HG03354 (cell line): Measurements from ENCODE around the gene RIBC2.
"Not testable (repeated sequence)": the region's sequence is repeated elsewhere in the genome, so short reads cannot be mapped to it uniquely, and the experiment has no call there.

Experiments used
- ATAC-seq: cut with Tn5 transposase; IDR thresholded peaks from one replicate; pipeline ENCODE4 v1.9.1; 2021; ENCODE audit warnings: mild to moderate bottlenecking; ENCODE audit not compliant: unreplicated experiment, poor library complexity, severe bottlenecking

Gene RIBC2, protein sequence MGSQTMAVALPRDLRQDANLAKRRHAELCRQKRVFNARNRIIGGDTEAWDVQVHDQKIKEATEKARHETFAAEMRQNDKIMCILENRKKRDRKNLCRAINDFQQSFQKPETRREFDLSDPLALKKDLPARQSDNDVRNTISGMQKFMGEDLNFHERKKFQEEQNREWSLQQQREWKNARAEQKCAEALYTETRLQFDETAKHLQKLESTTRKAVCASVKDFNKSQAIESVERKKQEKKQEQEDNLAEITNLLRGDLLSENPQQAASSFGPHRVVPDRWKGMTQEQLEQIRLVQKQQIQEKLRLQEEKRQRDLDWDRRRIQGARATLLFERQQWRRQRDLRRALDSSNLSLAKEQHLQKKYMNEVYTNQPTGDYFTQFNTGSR

DNA sequence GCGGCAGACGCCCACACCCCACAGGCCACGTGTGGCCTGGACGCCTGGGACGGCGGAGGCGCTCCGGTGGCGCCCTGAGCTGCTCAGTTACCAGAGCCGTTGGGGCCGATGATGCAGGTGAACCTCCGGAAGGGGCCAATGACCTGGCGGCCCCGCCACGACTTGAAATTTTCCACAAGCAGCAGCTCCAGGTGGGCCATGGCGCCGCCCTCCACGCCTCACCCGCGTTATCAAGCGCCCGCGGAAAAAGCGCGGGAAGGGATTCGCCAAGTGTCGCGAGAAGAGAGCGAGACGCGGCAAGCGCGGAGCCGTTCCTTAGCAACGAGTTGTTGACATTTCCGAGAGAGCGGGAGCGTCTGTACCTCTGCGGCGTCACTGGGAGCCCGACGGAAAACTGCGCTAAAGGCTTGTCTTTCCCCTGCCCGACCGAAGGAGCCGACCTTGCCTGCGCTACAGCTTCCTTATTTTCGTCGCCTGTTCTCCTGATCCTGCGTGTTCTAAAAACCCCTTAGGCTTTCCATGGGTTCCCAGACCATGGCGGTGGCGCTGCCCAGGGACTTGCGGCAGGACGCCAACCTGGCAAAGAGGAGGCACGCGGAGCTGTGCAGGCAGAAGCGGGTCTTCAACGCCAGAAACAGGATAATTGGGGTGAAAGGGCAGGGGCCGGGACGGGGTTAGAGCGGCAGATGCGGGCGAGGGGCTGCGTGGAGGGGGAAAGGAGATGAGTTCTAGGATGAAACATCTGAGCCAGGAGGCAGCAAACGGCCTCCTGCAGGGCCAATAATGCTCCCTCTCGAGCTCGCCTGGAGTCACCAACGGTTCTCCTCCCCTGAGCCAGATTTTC lies at the start of gene RIBC2, which contains the start of gene SMC1B:
Gene RIBC2, plus strand, starts transcription at position 326 of the 844 bp plus-strand sequence. Its CDS starts 194 bp downstream, at position 520.
Gene SMC1B, minus strand, starts transcription at position 232 of the 844 bp plus-strand sequence. Its CDS starts 32 bp downstream, at position 200.
- no peak for ATAC-seq

DNA sequence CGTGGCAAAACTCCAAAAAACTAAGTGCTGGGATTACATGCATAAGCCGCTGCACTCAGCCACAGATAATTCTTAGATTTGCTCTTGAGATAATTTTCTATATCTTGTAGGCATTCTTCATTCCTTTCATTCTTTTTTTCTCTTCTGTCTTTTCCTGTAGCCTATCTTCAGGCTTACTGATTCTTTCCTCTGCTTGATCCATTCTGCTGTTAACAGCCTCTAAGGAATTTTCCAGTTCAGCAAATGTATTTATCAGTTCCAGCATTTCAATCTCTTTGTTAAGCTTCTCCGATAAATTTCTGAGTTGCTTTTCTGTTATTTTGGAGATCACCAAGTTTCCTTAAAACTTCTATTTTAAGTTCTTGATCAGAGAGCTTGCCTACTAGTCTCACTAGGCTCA lies 46.8 kb upstream of the RIBC2 start:
- ATAC-seq, result no peak

DNA sequence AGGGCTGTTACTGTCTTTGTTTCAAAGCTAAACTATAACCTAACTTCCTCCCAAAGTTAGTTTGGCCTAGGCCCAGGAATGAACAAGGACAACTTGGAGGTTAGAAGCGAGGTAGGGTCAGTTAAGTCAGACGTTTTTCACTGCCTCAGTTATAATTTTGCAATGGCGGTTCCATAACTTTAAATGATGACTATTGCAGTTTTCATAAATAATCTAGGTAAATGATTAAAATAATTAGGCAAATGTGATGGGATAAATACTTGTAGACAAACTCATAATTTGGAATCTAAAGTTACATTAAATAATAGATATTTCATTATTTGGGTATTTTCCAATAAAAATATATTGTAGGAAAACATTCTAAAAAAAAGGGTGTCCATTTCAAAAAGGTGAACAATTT lies 39.9 kb upstream of the RIBC2 start:
- not testable (repeated sequence) for ATAC-seq

DNA sequence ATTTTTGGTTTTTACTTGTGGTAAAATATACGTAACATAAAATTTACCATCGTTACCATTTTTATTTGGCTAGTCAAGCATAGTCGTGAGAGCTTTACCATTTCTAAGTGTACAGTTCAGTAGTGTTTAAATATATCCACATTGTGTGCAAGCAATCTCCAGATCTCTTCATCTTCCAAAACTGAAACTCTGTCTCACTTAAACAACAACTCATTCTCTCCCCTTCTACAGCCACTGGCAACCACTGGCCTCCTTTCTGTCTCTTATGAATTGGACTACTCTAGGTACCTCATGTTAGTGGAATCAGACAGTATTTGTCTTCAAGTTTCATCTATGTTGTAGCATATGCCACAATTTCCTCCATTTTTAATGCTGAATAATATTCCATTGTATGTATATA lies 37.5 kb upstream of the RIBC2 start:
- no peak for ATAC-seq

DNA sequence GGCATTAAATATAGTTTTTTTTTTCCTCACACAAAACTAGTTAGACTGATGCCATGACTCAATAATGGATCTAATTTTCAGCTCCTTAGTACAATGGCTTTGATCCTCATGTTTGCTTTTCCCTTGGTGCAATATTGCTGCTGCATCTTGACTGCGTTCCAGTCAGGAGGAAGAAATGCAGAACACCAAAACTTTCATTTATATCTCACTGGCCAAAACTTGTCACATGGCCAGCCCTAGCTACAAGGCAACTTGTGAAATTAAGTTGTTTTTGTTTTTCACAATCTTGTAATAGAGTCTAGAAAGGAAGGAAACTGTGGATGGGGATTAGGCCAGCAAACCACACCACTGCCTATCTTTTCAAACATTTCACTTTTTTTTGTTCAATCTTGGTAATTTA lies 36.8 kb upstream of the RIBC2 start:
- ATAC-seq, result no peak

DNA sequence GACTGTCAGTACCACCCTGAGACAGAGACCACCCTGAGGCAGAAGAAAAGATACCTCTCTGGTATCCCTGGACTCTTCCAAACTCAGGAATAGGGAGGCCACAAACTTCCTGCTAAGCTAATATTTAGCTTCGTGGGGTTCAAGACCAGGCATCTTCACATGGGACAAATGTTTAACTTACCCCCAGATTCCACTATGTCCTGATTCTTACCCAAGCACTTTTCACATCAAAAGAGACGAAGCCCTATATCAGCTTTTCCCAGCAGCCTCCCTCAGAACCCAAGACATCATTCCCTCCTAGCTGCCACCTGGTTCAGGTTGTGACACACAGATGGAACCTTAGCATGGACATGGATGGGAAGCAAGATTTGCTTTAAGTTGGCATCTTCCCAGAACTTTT lies 32.1 kb upstream of the RIBC2 start:
- no peak for ATAC-seq

DNA sequence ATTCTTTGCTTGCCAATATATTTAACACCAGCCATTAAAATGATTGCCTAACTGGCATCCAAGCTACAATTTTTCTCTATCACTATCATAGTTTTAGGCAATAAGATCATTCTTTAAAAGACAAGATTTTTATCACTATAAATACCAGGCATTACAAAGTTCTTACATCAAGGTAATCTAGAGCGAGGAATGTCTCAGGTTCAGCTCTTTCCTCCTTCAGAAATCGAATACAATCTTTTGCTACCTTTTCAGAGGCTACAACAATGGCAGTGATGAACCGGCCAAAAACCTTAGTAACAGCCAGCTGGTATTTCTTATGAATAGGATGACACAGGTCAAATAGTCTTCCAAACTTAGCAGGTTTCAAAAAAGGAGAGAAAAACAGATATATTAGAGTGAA lies 23.9 kb upstream of the RIBC2 start:
- ATAC-seq, result no peak

DNA sequence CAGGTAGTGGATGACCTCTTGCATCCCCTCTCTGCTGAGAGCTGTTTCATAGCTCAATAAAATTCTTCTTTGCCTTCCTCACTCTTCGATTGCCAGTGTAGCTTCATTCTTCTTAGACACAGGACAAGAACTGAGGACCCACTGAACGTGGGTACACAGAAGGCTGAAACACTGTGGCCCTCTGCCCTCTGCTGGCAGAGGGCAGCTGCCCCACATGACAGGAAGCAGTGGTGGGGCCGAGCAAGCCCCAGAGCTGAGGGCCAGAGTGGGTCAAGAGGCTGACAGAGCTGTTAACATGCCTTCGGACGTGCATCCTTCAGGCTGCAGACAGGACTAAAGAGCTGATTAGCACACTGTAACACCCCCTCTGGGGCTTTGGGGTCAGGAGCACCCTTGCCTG lies 15.7 kb upstream of the RIBC2 start:
- no peak for ATAC-seq

DNA sequence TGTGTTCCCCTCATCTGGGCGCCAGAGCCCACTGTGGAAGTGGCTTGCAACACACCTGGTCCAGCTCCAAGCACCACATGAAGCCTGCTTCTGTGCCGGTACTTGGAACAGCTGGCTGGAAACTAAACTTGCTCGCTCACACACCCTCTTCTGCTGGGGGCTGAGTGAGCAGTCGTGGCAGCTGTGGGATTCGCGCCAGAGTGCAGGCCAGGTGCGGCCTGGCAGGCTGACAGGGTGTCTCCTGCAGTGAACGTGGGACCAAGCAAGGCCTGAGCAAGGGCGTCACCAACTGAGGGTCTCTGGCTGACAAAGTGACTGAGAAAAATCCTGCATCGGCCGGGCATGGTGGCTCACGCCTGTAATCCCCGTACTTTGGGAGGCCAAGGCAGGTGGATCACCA lies 15.3 kb upstream of the RIBC2 start:
- no peak for ATAC-seq

DNA sequence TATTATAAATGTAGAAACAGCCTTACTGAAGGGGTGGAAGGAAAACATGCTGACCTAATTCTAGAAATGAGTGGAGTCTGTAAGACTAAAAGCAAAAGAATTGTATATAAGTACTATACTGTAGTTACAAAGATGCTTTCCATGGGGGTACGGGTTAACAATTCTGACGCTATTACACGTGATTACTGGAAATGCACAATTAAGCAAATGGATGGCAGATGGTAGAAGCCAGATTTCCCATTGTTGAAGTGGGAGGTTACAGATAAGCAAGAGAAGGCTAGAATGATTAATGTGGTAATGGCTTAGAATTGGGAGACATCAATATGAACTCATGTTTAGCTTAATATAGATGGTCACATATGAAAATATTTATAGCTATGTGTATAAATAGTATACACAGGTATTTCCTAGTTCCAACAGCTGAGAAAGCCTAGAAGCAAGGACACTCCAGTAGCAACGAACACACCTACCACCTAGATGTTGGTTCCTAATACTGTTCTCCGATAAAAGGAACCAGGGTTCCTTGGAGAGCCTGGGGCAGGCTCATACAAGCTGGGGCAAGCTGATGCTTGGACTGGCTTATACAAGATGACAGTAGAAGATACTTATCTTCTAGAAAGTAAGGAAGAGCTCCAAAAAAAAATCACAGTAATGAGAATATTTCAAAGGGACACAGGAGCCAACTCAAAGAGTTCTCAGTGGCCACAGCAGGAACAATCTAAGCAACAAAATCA lies 13.6 kb upstream of the RIBC2 start:
- ATAC-seq, result no peak

DNA sequence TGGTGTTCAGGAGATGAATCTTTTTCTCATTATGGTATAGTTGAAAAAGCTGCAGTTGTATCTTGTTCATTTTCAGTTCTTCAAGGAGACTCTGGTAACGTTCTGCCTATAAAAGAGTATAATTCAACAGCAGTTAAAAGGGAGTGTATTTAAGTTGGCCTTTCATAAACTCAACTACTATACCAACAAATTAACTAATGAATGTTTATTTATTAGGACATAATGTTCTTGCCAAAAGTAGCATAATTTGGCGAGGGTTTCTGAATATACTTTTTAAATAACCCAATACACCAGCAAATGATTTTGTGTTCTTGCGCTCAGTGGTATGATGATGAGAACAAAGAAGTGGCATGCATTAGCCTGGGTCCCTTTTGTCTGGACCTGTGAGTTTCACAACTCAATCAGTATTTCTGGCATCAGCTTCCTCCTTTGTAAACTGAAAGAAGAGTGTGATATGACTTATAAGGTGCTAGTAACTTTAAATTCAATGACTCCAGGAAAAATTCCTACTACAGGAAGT lies 11.0 kb upstream of the RIBC2 start:
- no peak for ATAC-seq

DNA sequence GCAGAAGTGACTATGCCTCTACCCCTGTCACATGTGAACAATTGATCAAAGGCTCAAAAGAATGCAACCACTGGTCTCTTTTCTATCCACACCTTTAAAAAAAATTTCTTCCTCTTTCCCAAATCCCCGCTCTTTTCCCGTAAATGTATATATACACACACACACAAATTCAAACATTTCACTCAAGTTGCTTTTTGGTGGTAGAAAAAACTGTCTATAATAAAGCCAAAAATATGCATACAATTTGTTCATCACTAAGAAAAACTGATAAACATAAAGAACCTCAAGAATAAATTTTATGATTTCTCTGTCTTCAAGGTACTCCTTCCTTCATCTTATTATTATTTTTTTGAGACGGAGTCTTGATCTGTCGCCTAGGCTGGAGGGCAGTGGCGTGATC lies 5.7 kb upstream of the RIBC2 start:
- no peak for ATAC-seq

DNA sequence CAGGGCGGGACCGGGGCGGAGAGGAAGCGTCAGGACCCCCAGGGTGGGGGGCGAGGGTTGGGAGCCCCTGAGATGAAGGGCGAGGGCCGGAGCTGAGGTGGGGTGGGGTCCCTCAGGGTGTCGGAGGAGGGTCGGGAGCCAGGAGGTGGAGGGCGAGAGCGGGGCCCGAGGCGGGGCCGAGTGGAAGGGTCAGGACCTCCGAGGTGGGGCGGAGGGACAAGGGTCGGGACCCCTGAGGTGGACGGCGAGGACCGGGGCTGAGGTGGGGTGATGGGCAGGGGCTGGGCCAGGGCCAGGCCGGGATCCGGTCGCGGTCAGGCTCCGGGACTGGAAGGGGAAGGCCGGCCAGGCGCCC lies 503 bp upstream of the RIBC2 start:
- no peak for ATAC-seq

DNA sequence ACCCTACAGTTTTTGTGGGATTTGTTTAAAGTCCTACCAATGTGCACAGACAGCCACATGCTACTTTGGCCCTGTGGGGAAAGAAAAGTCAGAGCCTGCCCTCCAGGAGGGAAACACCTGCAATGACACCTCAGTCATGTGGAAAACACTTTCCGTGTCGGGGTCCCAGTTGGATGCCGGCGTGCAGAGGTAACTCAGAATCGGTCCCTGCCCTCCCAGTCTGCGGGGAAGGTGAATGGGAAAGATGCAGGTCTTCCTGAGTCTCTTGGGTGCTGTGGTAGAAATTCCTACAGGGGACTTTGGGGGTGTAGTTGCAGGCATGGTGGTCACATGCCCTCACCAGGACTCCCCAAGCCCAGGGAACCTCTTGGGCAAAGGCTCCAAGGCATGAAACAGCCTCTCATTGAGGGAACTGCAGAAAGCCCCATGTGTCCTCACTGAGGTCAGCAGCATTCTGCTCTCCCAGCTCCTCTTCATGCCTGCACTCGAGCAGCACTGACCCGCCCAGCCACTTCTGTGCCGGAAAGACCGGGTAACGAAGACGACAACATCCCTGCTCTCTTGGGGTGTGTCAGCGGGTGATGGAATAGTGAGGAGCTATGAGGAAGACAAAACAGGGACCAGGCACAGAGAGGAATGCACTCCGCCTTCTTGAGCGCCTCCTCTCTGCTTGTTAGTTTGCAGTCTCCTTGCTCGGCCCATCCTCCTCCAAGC lies 4.7 kb downstream of the RIBC2 start:
- no peak for ATAC-seq

DNA sequence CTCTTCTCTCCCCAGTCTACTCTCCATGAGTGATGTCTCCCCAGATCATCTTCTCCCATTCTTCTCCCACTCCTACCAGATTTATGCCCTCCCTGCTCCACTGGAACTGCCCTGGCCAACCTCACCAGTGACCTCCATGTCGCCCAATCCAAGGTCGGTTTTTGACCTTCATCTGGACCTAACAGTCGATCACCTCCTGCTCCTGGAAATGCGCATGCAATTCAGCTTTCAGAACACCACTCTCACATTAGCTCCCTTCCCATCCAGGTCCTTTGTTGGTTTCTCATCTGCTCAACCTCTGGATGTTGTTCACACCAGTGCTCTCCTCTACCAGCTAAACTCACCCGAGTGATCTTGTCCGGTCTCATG lies 5.3 kb downstream of the RIBC2 start:
- no peak for ATAC-seq

DNA sequence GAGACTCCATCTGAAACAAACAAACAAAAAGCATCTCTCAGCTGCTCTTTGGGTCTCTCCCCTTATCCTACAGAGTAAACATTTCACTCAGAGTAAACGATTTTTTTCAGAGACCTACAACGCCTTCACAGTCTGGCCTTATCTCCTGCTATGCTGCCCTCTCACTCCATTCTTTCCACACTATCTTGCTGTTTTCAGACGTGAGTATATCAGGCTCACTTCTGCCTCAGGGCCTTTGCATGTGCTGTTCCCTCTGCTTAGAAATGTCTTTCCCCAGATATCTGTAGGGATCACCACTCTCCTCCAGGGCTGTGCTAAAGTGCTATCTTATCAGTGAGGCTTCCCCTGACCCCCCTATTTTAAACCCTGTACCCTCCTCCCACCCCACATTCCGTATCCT lies 6.5 kb downstream of the RIBC2 start:
- ATAC-seq, result no peak

DNA sequence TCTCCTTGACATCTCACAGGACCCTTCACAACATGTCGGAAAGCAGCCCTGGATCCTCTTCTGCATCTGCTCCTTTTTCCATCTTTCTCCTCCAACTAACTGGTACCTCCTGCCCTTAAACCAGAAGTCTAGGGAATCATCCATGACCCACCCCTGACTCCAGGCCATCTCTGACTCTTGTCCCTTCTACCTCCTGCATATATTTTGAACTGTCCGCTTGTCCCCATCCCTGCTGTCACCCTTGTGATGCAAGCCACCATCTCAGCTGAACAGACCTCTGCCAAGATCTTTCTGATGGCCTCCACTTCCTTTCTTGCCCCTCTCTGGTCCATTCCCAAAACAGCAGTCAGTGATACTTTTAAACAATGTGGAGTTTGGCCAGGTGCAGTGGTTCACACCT lies 7.0 kb downstream of the RIBC2 start:
- no peak for ATAC-seq

DNA sequence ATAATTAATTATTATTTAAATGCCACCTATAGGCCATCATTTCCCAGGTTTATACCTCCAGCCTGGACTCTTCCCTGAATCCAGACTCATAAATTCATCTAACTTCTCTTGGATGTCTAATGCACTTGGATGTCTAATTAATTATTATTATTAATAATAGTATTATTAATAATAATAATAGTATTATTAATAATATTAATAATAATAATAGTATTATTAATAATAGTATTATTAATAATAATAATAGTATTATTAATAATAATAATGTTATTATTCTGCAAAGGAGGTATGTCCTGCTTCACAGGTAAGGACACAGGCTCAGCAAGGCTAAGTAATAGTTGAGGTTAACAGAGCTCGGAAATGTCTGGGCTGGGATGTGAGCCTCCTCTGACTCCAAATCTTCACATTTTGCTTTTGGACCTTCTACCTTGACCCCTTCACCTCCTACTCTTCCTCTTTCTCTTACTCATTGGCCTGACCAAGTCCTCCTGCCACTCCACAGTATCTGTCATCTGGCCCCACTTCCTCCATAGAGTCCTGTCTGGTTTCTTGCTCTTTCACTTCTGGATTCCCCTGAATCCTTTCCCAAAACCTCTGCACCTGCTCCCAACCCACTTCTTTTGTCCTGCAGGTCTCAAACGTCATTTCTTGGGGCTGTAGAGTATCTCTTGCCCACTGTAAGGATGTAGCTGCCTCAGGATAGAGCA lies 8.0 kb downstream of the RIBC2 start:
- ATAC-seq, result no peak
